ENCODE data around the gene ABCA3.

ABCA3 gene

GRCh38 chr16:2228161-2228824 is 112.2 kb downstream of the ABCA3 start:
- TF ChIP-seq CTCF (IDR thresholded peaks at IDR 0.05), result no peak

DNA sequence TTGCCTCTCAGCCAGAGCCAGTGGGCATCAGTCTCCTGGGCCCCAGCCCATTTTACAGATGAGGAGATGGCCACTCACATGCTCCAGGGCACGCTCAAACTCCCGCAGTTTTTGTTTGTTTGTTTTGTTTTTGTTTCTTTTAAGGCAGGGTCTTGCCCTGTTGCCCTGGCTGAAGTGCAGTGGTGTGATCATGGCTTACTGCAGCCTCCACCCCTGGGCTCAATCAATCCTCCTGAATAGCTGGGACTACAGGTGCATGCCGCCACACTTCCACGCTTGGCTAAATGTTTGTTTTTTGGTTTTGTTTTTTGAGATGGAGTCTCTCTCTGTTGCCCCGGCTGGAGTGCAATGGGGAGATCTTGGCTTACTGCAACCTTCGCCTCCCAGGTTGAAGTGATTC is 113.6 kb downstream of the ABCA3 start:
- no peak for TF ChIP-seq CTCF (IDR thresholded peaks at IDR 0.05)

GRCh38 chr16:2226245-2226793 is 114.2 kb downstream of the ABCA3 start:
- peak; percentile 10; the same call in 1 of the 2 replicates for TF ChIP-seq CTCF (IDR thresholded peaks at IDR 0.05)
